Skeletal muscle tissue (tissue), 4 donors: ENCODE results near the gene B3GNT4. TPM values are rescaled to one million over a fixed set of nuclear protein-coding genes. Genes with fewer than 3 reads are reported as not detected.
A peak's percentile ranks its signal among the peaks of the same experiment; 100 is the strongest.
"Not testable (repeated sequence)": the region's sequence is repeated elsewhere in the genome, so short reads cannot be mapped to it uniquely, and the experiment has no call there.

Experiments
- H3K27ac ChIP-seq: one replicate; pipeline ENCODE4 v1.7.0; 2013; ENCODE audit warnings: mild to moderate bottlenecking, low read depth, low read length, inconsistent platforms
- H3K27me3 ChIP-seq, 3 donors: one replicate each; pipeline ENCODE4 v1.7.0; 2013; ENCODE audit warnings: low read length in 3 of 3; ENCODE audit not compliant: control insufficient read depth in 3 of 3, insufficient read depth in 3 of 3
- H3K36me3 ChIP-seq, 3 donors: one replicate each; pipeline ENCODE4 v1.7.0; 2013; ENCODE audit warnings: low read length in 3 of 3; ENCODE audit not compliant: control insufficient read depth in 3 of 3, insufficient read depth in 3 of 3
- H3K4me1 ChIP-seq, 3 donors: one replicate each; pipeline ENCODE4 v1.7.0; 2013; ENCODE audit warnings: low read length in 3 of 3, mild to moderate bottlenecking in 3 of 3; ENCODE audit not compliant: control insufficient read depth in 3 of 3, insufficient read depth in 3 of 3
- H3K4me3 ChIP-seq, 3 donors: one replicate each; pipeline ENCODE4 v1.7.0; 2013; ENCODE audit warnings: low read length in 3 of 3
- H3K9ac ChIP-seq, 3 donors: one replicate each; pipeline ENCODE4 v1.7.0; 2013; ENCODE audit warnings: low read length in 3 of 3, mild to moderate bottlenecking in 3 of 3, moderate library complexity in 2 of 3, low read depth in 1 of 3
- H3K9me3 ChIP-seq, 3 donors: one replicate each; pipeline ENCODE4 v1.7.0; 2013; ENCODE audit warnings: low read length in 3 of 3; ENCODE audit not compliant: control insufficient read depth in 3 of 3
- total RNA-seq: library from RNA; depleted of rRNA; stranded (reverse); fragments of >200 nt; gene quantifications from one replicate; pipeline ENCODE4 v1.2.3, GENCODE V29; 2014
- donor health status: Osteomylitis.

The B3GNT4 gene
- total RNA-seq, 1 donor from 2014 or later = not detected

DNA sequence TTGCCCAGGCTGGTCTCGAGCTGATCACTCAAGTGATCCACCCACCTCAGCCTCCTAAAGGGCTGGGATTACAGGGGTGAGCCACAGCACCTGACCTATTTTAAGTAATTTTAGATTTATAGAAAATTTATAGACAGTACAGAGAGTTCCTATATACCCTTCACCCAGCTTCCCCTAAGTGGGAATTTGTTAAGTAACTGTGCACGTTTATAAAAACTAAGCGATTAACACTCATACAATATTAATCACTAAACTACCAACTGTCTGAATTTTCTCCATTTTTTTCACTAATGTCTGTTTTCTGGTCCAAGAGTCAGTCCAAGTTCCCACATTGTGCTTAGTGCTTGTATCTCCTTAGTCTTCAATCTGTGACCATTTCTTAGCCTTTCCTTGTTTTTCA lies 35.0 kb upstream of the B3GNT4 start:
- Histone ChIP-seq H3K27me3 (peaks cover 4 to 8% (median 7%) of the 10 kb centered on the region in 3 donors), H3K9me3 (no peaks in the 10 kb centered on the region), H3K4me3 (no peak overlapping the region), H3K9ac (no peak overlapping the region), H3K36me3 (no peaks in the 10 kb centered on the region), H3K4me1 (no peaks in the 10 kb centered on the region), H3K27ac (no peak overlapping the region)

DNA sequence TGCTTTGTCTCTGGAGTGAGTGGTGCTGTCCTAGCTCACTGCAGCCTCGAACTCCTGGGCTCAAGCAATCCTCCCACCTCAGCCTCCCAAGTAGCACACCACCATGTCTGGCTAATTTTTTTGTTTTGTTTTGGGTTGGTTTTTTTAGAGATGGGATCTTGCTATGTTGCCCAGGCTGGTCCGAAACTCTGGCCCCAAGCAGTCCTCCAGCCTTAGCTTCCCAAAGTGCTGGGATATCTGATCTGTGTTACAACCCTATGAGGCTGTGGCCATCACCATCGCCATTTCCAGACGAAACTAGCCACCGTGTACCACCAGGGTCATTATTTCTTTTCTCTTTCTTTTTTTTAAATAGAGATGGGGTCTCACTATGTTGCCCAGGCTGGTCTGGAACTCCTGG lies 32.1 kb upstream of the B3GNT4 start:
- Histone ChIP-seq H3K9ac (no peak overlapping the region), H3K27ac (no peak overlapping the region), H3K27me3 (peaks cover 7 to 10% (median 8%) of the 10 kb centered on the region in 3 donors), H3K4me3 (no peak overlapping the region), H3K9me3 (no peaks in the 10 kb centered on the region), H3K4me1 (no peaks in the 10 kb centered on the region), H3K36me3 (no peaks in the 10 kb centered on the region)

DNA sequence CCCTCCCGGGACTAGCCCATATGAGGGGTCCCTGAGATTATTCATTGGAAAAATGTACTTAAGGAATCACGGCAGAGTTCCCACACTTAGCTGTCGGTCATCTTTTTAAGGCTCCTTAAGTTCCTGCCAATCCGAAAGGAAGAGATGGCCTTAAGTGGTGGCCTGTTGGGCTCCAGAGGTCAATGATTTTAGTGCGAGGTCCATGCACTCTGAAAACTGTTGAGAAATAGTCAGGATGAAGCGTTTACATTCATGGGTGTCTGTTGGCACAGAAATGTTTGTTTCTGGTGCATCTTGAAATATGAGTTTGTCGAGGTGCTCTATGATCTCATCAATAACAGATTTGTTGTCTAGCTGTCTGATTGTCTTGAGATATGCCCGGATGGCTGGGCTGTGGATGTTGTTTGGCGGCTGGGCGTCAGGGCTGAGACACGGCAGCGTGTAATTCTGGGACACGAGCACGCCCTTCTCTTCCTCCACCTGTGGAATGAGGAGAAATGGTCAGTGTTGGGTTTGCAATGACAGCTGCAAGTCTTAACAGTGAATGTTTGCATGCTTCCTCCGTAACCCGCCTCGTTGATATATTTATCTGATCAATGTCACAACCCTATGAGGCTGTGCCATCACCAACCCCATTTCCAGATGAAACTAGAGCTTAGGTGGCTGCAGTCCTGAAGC lies 31.1 kb upstream of the B3GNT4 start:
- Histone ChIP-seq H3K27me3 (peaks cover 7 to 10% (median 8%) of the 10 kb centered on the region in 3 donors), H3K4me1 (no peaks in the 10 kb centered on the region), H3K27ac (no peak overlapping the region), H3K9ac (no peak overlapping the region), H3K9me3 (no peaks in the 10 kb centered on the region), H3K36me3 (no peaks in the 10 kb centered on the region), H3K4me3 (no peak overlapping the region)

DNA sequence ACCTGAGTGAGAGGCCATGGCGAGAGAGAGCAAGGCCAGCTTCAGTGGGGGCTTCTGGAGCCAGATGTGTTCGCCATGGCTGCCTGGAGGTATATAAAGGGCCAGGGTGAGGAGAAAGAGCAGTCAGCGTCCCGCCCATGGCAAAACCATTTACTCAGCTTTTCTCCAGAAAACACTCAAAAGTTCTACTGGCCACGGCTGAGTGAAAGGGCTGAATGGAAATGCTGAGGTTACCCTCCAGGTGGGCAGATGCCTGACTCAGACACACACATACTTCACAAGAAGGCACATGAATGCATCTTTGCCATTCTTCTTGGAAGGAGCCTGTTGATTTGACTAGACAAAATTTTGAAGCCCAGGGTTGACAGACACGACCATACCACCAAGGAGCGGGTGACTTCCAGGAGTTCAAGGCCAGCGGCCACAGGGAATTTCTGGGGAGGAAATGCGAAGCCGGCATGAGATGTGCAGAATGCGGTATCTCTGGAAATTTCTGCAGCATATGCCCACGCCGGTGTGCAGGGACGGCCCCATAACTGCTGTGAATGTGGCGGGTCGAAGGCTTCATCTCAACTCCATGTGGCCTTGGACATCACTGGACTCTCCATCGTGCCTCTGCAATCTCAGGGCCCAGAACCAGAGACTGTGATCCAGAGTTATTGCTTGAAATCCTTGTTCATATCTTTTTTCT lies 29.2 kb upstream of the B3GNT4 start, which contains the start of gene IL31:
Gene IL31 (minus strand): TSS at position 67 of the 691 bp plus-strand sequence. CDS start 49 bp downstream, at position 18.
- peaks cover 7 to 10% (median 8%) of the 10 kb centered on the region in 3 donors for H3K27me3 ChIP-seq
- H3K36me3 ChIP-seq = no peaks in the 10 kb centered on the region
- H3K4me3 ChIP-seq = no peak within 1 kb of the TSS
- H3K4me1 ChIP-seq = no peaks in the 10 kb centered on the region
- no peak within 1 kb of the TSS for H3K27ac ChIP-seq
- no peak within 1 kb of the TSS for H3K9ac ChIP-seq
- no peaks in the 10 kb centered on the region for H3K9me3 ChIP-seq

DNA sequence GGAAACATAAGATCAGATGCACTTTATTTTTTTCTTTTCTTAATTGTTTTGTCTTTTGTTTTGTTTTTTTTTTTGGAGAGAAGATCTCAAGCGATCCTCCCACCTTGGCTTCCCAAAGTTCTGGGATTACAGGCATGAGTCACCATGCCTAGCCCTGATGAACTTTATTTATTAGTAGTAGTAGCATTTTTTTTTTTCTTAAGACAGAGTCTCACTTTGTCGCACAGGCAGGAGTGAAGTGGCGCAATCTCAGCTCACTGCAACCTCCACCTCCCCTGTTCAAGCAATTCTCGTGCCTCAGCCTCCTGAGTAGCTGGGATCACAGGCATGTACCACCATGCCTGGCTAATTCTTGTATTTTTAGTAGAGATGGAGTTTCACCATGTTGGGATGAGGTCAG lies 27.0 kb upstream of the B3GNT4 start:
- not testable (repeated sequence) for H3K36me3 ChIP-seq, H3K4me1 ChIP-seq, H3K4me3 ChIP-seq, H3K27me3 ChIP-seq, H3K9me3 ChIP-seq, H3K9ac ChIP-seq, H3K27ac ChIP-seq

DNA sequence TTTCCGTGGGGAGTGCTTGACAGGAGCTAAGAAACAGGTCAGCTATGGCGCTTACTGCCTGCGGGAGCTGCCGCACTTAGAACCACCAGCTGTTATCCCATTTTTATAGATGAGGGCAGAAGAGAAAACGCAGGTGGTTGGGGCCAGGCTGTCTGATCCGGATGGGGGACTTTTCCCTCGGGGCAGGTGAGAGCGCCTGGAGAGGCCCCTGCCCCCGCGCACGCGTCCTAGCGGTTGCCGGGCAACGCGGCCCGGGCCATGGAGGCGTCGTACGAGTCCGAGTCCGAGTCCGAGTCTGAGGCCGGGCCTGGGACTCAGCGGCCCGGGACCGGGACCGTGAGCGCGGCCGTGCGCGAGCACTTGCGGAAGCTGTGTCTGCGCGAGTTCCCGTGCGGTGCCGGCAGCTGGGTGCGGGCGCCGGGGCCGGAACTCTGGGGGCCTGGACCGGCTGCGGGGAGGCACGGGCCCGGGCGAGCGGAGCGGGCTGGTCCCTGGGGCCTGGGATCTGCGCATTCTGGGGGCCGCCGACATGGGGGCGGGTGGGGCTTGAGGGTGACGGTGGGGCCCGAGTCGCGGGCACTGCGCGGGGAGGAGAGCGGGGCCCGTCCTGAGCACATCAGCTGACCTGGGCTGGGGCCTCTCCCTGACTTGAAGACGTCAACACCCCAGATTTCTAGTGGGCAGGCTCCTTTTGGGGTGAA lies 20.5 kb upstream of the B3GNT4 start, which contains the start of gene LRRC43:
Gene LRRC43 (plus strand): TSS at position 237 of the 701 bp plus-strand sequence. CDS start 22 bp downstream, at position 259.
- Histone ChIP-seq H3K9me3 (no peaks in the 10 kb centered on the region), H3K27ac (no peak within 1 kb of the TSS), H3K36me3 (no peaks in the 10 kb centered on the region), H3K27me3 (peaks cover 0 to 7% (median 0%) of the 10 kb centered on the region in 3 donors), H3K9ac (peak within 1 kb of the TSS in 1 of 3 donors; percentile 62), H3K4me3 (peak within 1 kb of the TSS; percentile 24 to 58 (median 43)), H3K4me1 (peaks cover 2 to 5% (median 3%) of the 10 kb centered on the region in 3 donors)

DNA sequence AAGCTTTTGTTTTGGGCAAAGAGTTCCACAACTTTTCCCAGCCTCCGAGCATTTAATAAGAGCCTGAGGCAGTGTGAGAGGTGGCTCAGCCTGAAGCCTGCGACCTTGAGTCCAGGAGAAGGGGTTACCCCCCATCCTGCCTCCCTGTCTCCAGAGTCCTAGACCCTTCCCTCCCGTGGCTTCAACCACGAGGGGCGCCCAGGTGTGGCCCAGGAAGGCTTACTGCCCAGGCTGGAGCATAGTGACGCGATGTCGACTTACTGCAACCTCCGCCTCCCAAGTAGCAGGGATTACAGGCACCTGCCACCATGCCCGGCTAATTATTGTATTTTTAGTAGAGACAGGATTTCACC lies 19.9 kb upstream of the B3GNT4 start:
- Histone ChIP-seq H3K9ac (no peak overlapping the region), H3K27ac (no peak overlapping the region), H3K9me3 (no peaks in the 10 kb centered on the region), H3K4me1 (peaks cover 2 to 5% (median 3%) of the 10 kb centered on the region in 3 donors), H3K4me3 (no peak overlapping the region), H3K36me3 (no peaks in the 10 kb centered on the region), H3K27me3 (peaks cover 0 to 7% (median 0%) of the 10 kb centered on the region in 3 donors)

DNA sequence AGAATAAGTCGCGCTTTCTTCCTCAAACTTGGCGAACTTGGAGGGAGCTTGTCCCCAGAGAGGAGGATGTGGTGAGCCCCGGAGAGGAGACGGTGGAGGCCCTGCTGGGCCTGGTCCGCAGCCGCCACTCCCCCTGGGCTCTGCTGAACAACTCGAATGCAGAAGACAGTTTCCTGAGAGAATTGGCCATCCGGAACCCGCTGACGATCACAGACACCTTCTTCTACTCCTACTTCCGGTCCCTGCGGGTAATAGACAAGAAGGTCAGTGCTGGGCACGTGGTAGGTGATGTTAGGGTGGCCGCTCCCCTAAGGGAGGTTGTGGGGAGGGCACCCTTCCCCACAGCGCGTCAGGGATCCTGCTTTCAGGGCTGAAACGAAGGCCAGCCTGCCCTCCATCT lies 19.0 kb upstream of the B3GNT4 start:
- Histone ChIP-seq H3K9ac (no peak overlapping the region), H3K36me3 (no peaks in the 10 kb centered on the region), H3K27ac (no peak overlapping the region), H3K4me1 (peaks cover 2 to 5% (median 3%) of the 10 kb centered on the region in 3 donors), H3K9me3 (no peaks in the 10 kb centered on the region), H3K4me3 (no peak overlapping the region), H3K27me3 (peaks cover 0 to 7% (median under 1%) of the 10 kb centered on the region in 3 donors)

DNA sequence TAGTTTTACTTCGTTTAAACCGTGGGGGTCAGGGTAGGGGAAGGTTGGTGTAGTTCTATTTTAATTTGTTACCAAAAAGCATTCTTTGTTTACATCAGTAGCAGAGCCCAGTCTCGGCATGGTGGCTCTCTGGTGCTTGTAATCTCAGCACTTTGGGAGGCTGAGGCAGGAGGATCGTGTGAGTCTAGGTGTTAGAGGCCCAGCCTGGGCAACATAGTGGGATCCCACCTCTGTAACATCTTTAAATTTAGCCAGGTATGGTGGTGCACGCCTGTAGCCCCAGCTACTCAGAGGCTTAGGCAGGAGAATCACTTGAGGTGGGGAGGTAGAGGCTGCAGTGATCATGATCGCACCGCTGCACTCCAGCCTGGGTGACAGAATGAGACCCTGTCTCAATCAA lies 18.4 kb upstream of the B3GNT4 start:
- Histone ChIP-seq H3K9ac (no peak overlapping the region), H3K9me3 (no peaks in the 10 kb centered on the region), H3K27ac (no peak overlapping the region), H3K36me3 (no peaks in the 10 kb centered on the region), H3K4me3 (no peak overlapping the region), H3K4me1 (peaks cover 2 to 5% (median 3%) of the 10 kb centered on the region in 3 donors), H3K27me3 (peaks cover 0 to 10% (median 3%) of the 10 kb centered on the region in 3 donors)
